Smooth muscle cell (in vitro differentiated cells): ENCODE measurements around the gene ABCA9. TPM values are rescaled to one million over a fixed set of nuclear protein-coding genes. Genes with fewer than 3 reads are reported as not detected.

Source experiments
- DNase-seq: peaks from one replicate; lab custom pipeline; 2025; ENCODE audit not compliant: unreplicated experiment; lab: John Stamatoyannopoulos, UW
- H2AFZ ChIP-seq: fragments of 200-600 bp; sonication (generic); 2 replicates; pipeline ENCODE4 v1.6.0; 2016; ENCODE audit warnings: antibody characterized with exemption, low read depth, mild to moderate bottlenecking
- H3F3A ChIP-seq: fragments of 200-600 bp; sonication (generic); 2 replicates; pipeline ENCODE4 v1.6.0; 2017; ENCODE audit warnings: antibody characterized with exemption, low read depth
- H3K27ac ChIP-seq: fragments of 200-600 bp; sonication (generic); 2 replicates; pipeline ENCODE4 v1.5.1; 2016; ENCODE audit warnings: low read depth, mild to moderate bottlenecking
- H3K27me3 ChIP-seq: fragments of 200-600 bp; sonication (generic); 2 replicates; pipeline ENCODE4 v1.6.1; 2016; ENCODE audit warnings: low read depth, mild to moderate bottlenecking
- H3K36me3 ChIP-seq: fragments of 200-600 bp; sonication (generic); 2 replicates; pipeline ENCODE4 v1.5.1; 2016; ENCODE audit warnings: low read depth
- H3K4me1 ChIP-seq: fragments of 200-600 bp; sonication (generic); 2 replicates; pipeline ENCODE4 v1.5.1; 2016; ENCODE audit warnings: low read depth
- H3K4me2 ChIP-seq: fragments of 200-600 bp; sonication (generic); 2 replicates; pipeline ENCODE4 v1.6.0; 2016; ENCODE audit warnings: mild to moderate bottlenecking
- H3K4me3 ChIP-seq: fragments of 200-600 bp; sonication (generic); 2 replicates; pipeline ENCODE4 v1.5.1; 2016; ENCODE audit warnings: mild to moderate bottlenecking
- H3K79me2 ChIP-seq: fragments of 200-600 bp; sonication (generic); 2 replicates; pipeline ENCODE4 v1.6.0; 2016; ENCODE audit warnings: low read depth, mild to moderate bottlenecking
- H3K9ac ChIP-seq: fragments of 200-600 bp; sonication (generic); 2 replicates; pipeline ENCODE4 v1.6.0; 2016; ENCODE audit warnings: low read depth
- H3K9me3 ChIP-seq: fragments of 200-600 bp; sonication (generic); replicated peaks from 2 replicates; pipeline ENCODE4 v1.5.1; 2016; ENCODE audit warnings: low read depth
- H4K20me1 ChIP-seq: fragments of 200-600 bp; sonication (generic); 2 replicates; pipeline ENCODE4 v1.6.0; 2016; ENCODE audit warnings: low read depth
- CTCF ChIP-seq: fragments of 200-600 bp; sonication (generic); IDR thresholded peaks from 2 replicates; pipeline ENCODE4 v1.5.1; 2017; ENCODE audit warnings: borderline replicate concordance, mild to moderate bottlenecking, antibody characterized with exemption; ENCODE audit not compliant: insufficient read depth, poor library complexity, severe bottlenecking
- whole genome bisulfite sequencing: methylation state at CpG from one replicate; pipeline ENCODE4 v1.1.7; 2016; ENCODE audit warnings: low lambda C conversion rate; 5-methylcytosine and 5-hydroxymethylcytosine counted together
- polyA plus RNA-seq: library from polyadenylated mRNA; unstranded; fragments of >200 nt; fragmentation: Nextera tagmentation; extraction: Ambion mirVana; gene quantifications from 2 replicates; pipeline ENCODE4 v1.2.1, GENCODE V29; 2016
- total RNA-seq: library from RNA; depleted of rRNA; stranded (reverse); fragments of >200 nt; gene quantifications from 2 replicates; pipeline ENCODE4 v1.2.3, GENCODE V29; 2014

ABCA9 gene
- total and polyA plus RNA-seq, 2 experiments from 2014 or later, result not detected

- Histone ChIP-seq H3K27me3 (no peaks in the 10 kb centered on the region), H4K20me1 (no peaks in the 10 kb centered on the region), H3K4me3 (no peak overlapping the region), H3K9ac (no peak overlapping the region), H3K4me2 (no peak overlapping the region), H2AFZ (no peak overlapping the region), H3K36me3 (no peaks in the 10 kb centered on the region), H3K9me3 (no peaks in the 10 kb centered on the region), H3K27ac (no peak overlapping the region), H3F3A (no peaks in the 10 kb centered on the region), H3K79me2 (no peaks in the 10 kb centered on the region), H3K4me1 (no peaks in the 10 kb centered on the region)
- WGBS, result 93% methylated on average over 4 of the region's 4 CpGs
- DNase-seq, result no peak
- TF ChIP-seq CTCF, result no peak
Observed at GRCh38 chr17:68943123-68943811, 117.5 kb downstream of the ABCA9 start.

GRCh38 chr17:68942389-68942788 lies 118.3 kb downstream of the ABCA9 start:
- no peak for DNase-seq
- H3K79me2 ChIP-seq, result no peaks in the 10 kb centered on the region
- 85% methylated on average over 3 of the region's 3 CpGs for WGBS
- no peak overlapping the region for H3K4me2 ChIP-seq
- H3K36me3 ChIP-seq, result no peaks in the 10 kb centered on the region
- no peak overlapping the region for H3K27ac ChIP-seq
- no peaks in the 10 kb centered on the region for H4K20me1 ChIP-seq
- no peak overlapping the region for H3K9ac ChIP-seq
- H3F3A ChIP-seq, result no peaks in the 10 kb centered on the region
- no peak for TF ChIP-seq CTCF
- no peaks in the 10 kb centered on the region for H3K27me3 ChIP-seq
- no peaks in the 10 kb centered on the region for H3K4me1 ChIP-seq
- no peak overlapping the region for H3K4me3 ChIP-seq
- no peaks in the 10 kb centered on the region for H3K9me3 ChIP-seq
- no peak overlapping the region for H2AFZ ChIP-seq

- Histone ChIP-seq H3K9me3 (no peaks in the 10 kb centered on the region), H3K4me2 (no peak overlapping the region), H3K4me1 (no peaks in the 10 kb centered on the region), H3K27ac (peak overlapping the region; percentile 47), H3F3A (no peaks in the 10 kb centered on the region), H3K36me3 (no peaks in the 10 kb centered on the region), H3K79me2 (no peaks in the 10 kb centered on the region), H4K20me1 (no peaks in the 10 kb centered on the region), H3K4me3 (no peak overlapping the region), H3K27me3 (no peaks in the 10 kb centered on the region), H3K9ac (no peak overlapping the region), H2AFZ (no peak overlapping the region)
- WGBS, result 53% methylated on average over 6 of the region's 6 CpGs
- TF ChIP-seq CTCF, result no peak
- DNase-seq, result no peak
Observed at GRCh38 chr17:68941761-68942160, 119.0 kb downstream of the ABCA9 start.

- Histone ChIP-seq H3K36me3 (no peaks in the 10 kb centered on the region), H3K9ac (no peak overlapping the region), H3K4me1 (no peaks in the 10 kb centered on the region), H2AFZ (no peak overlapping the region), H3K4me2 (no peak overlapping the region), H3K27ac (no peak overlapping the region), H3F3A (no peaks in the 10 kb centered on the region), H3K4me3 (no peak overlapping the region), H3K79me2 (no peaks in the 10 kb centered on the region), H3K9me3 (no peaks in the 10 kb centered on the region), H3K27me3 (no peaks in the 10 kb centered on the region), H4K20me1 (no peaks in the 10 kb centered on the region)
- no peak for TF ChIP-seq CTCF
- DNase-seq, result no peak
- WGBS, result 56% methylated on average over 3 of the region's 3 CpGs
Observed at GRCh38 chr17:68939195-68939594, 121.5 kb downstream of the ABCA9 start.
